Heart right ventricle (tissue), 16 donors: ENCODE measurements around the gene DHX8. TPM values are rescaled to one million over a fixed set of nuclear protein-coding genes. Genes with fewer than 3 reads are reported as not detected.

ENCODE experiments used
- ATAC-seq, 8 donors: fragments of 200-7000 bp; cut with Tn5 transposase; one replicate each; pipeline ENCODE4 v1.9.1; 2020; ENCODE audit warnings: mild to moderate bottlenecking in 8 of 8, moderate library complexity in 8 of 8, moderate number of reproducible peaks in 1 of 8
- DNase-seq, 2 donors: peaks; one replicate each; pipeline ENCODE4 v3.0.0-alpha.2; 2020
- H3K27ac ChIP-seq, 10 donors: fragments of 200-600 bp; sonication (generic) in 2 of 10; one replicate each; pipeline versions ENCODE4 v1.5.0 to v1.8.0; 2020 to 2022; ENCODE audit warnings: mild to moderate bottlenecking in 3 of 10
- H3K27me3 ChIP-seq, 7 donors: fragments of 200-600 bp; one replicate each; pipeline ENCODE4 v1.8.0; 2021 to 2022; ENCODE audit warnings: mild to moderate bottlenecking in 2 of 7
- H3K36me3 ChIP-seq, 9 donors: fragments of 200-600 bp; sonication (generic) in 1 of 9; one replicate each; pipeline versions ENCODE4 v1.5.0 to v1.8.0; 2020 to 2022; ENCODE audit warnings: mild to moderate bottlenecking in 2 of 9
- H3K4me1 ChIP-seq, 9 donors: fragments of 200-600 bp; sonication (generic) in 1 of 9; one replicate each; pipeline versions ENCODE4 v1.5.0 to v1.8.0; 2020 to 2022; ENCODE audit warnings: mild to moderate bottlenecking in 4 of 9
- H3K4me3 ChIP-seq, 10 donors: fragments of 200-600 bp; sonication (generic) in 2 of 10; one replicate each; pipeline versions ENCODE4 v1.5.0 to v1.8.0; 2020 to 2022; ENCODE audit warnings: mild to moderate bottlenecking in 7 of 10, moderate library complexity in 2 of 10
- H3K9me3 ChIP-seq, 11 donors: fragments of 200-600 bp in 10 of 11; sonication (generic) in 2 of 11; one replicate each; pipeline versions ENCODE4 v1.5.0 to v1.8.0; 2013 to 2022; ENCODE audit warnings: mild to moderate bottlenecking in 2 of 11, control low read depth in 1 of 11, moderate library complexity in 1 of 11
- CTCF ChIP-seq, 9 donors: fragments of 200-600 bp; sonication (generic) in 2 of 9; IDR thresholded peaks; one replicate each; pipeline versions ENCODE4 v1.5.0 to v1.8.0; 2021 to 2022; ENCODE audit warnings: antibody characterized with exemption in 9 of 9, mild to moderate bottlenecking in 5 of 9, moderate library complexity in 1 of 9
- WGBS, 2 donors: extraction: QIAGEN DNeasy Blood & Tissue Kit; methylation state at CpG; one replicate each; pipeline ENCODE4 v1.1.7; 2013; ENCODE audit warnings: inconsistent platforms in 1 of 2; 5-methylcytosine and 5-hydroxymethylcytosine counted together
- intact Hi-C, 10 donors: fragments of 100-400 bp; cut with DNase I; formaldehyde crosslinking; loops; one replicate each; pipeline versions ENCODE4 v1.11.1 to v1.14.2; 2022
- polyA plus RNA-seq, 2 donors: library from polyadenylated mRNA; stranded (reverse); fragments of 200-250 nt; gene quantifications; one replicate each; pipeline ENCODE4 v1.2.3, GENCODE V29; 2013
- total RNA-seq, 10 donors: library from RNA; stranded (reverse); fragmentation: NEBNext Ultra II Directional in 3 of 10; extraction: Animal tissue kit (Norgen Biotek cat#: 25700) in 3 of 10; gene quantifications; one replicate each; pipeline versions ENCODE4 v1.2.1 to v1.2.4, GENCODE V29; 2021 to 2023
- donor health status: Arrhythmogenic right ventricular cardiomyopathy.
- donor health status: ischemic (EF 13 %, LVEDD 7.1; RV severe dilation, severe dysfunction).
- donor health status: healthy with polysubstance abuse.
- donor health status: DM: no; HTN: yes; CAD: no.
- donor health status: DM: no; HTN: no; CAD: no.
- donor health status: ischemic (EF 25% LVEDD 6.9; RV normal size, moderate dysfunction).
- donor health status: ischemic (EF 25% LVEDD 5.7; RV mildly dilated, moderate dysfunction).
- donor health status: healthy.
- donor health status: DM: yes; HTN: yes; CAD: no.
- donor health status: Ischemic cardiomyopathy.
- donor health status: ischemic (EF 35%, LVEDD 5.7; RV mildly dilated, moderate dysfunction).
- donor health status: nonischemic (EF 11% LVEDD 7.7; RV severe dilation, severe dysfunction).
- donor health status: DM: yes; HTN: yes; CAD: no.
- donor health status: PGD.
- donor health status: ischemic (EF 29% LVEDD 5.4; RV normal size, mild dysfunction).
- donor health status: nonischemic (EF 23%, LVEDD 6.1; RV moderate dilation, normal function).

DHX8 gene
- total and polyA plus RNA-seq, 12 donors = 19.2 to 42.0 (median 28.4) TPM

- intact Hi-C loops = loop anchor here in 4 of 10 donors (10.0 kb wide), 2 partner anchors 184 to 194 kb away; partner anchors contain the start of gene SOST (in 1 of the 4)
- 88 to 95% methylated on average over 3 of the region's 3 CpGs for WGBS, 2 donors
- TF ChIP-seq CTCF (IDR thresholded peaks at IDR 0.05) = no peak
Observed at GRCh38 chr17:43570518-43570928, 86.7 kb downstream of the DHX8 start.

GRCh38 chr17:43572368-43572980 lies 88.7 kb downstream of the DHX8 start:
- no peak overlapping the region for H3K27ac ChIP-seq
- intact Hi-C loops = loop anchor here in 4 of 10 donors (10.0 kb wide), 2 partner anchors 182 to 192 kb away; partner anchors contain the start of gene SOST (in 1 of the 4)
- no peak overlapping the region for H3K4me3 ChIP-seq
- no peak for ATAC-seq
- no peaks in the 10 kb centered on the region for H3K27me3 ChIP-seq
- no peak for DNase-seq
- no peak for TF ChIP-seq CTCF (IDR thresholded peaks at IDR 0.05)
- no peaks in the 10 kb centered on the region for H3K36me3 ChIP-seq
- peaks cover 0 to 13% (median 3%) of the 10 kb centered on the region in 9 donors for H3K4me1 ChIP-seq
- no peaks in the 10 kb centered on the region for H3K9me3 ChIP-seq
- 89 to 95% methylated on average over 5 of the region's 5 CpGs for WGBS, 2 donors

More at GRCh38 chr17:43570518-43570928, 86.7 kb downstream of the DHX8 start:
- Histone ChIP-seq H3K27me3 (no peaks in the 10 kb centered on the region), H3K4me3 (no peak overlapping the region), H3K9me3 (no peaks in the 10 kb centered on the region), H3K4me1 (no peaks in the 10 kb centered on the region), H3K27ac (no peak overlapping the region), H3K36me3 (no peaks in the 10 kb centered on the region)
- no peak for ATAC-seq
- DNase-seq = no peak

GRCh38 chr17:43573579-43574321 lies 90.0 kb downstream of the DHX8 start:
- Histone ChIP-seq H3K27ac (no peak overlapping the region), H3K4me3 (no peak overlapping the region), H3K27me3 (no peaks in the 10 kb centered on the region), H3K36me3 (no peaks in the 10 kb centered on the region), H3K9me3 (no peaks in the 10 kb centered on the region), H3K4me1 (peaks cover 8 to 26% (median 13%) of the 10 kb centered on the region in 9 donors)
- DNase-seq = no peak
- intact Hi-C loops = loop anchor here in 4 of 10 donors (10.0 kb wide), 2 partner anchors 181 to 191 kb away; partner anchors contain the start of gene SOST (in 1 of the 4)
- 40 to 45% methylated on average over 7 of the region's 7 CpGs for WGBS, 2 donors
- ATAC-seq = no peak
- no peak for TF ChIP-seq CTCF (IDR thresholded peaks at IDR 0.05)

- ATAC-seq (peak in 1 of 8 donors; percentile 14), DNase-seq (no peak)
- TF ChIP-seq CTCF (IDR thresholded peaks at IDR 0.05) = no peak
- Histone ChIP-seq H3K4me3 (no peak overlapping the region), H3K9me3 (no peaks in the 10 kb centered on the region), H3K36me3 (no peaks in the 10 kb centered on the region), H3K4me1 (peaks cover 14 to 32% (median 18%) of the 10 kb centered on the region in 9 donors), H3K27me3 (no peaks in the 10 kb centered on the region), H3K27ac (no peak overlapping the region)
- intact Hi-C loops = loop anchor here in 4 of 10 donors (10.0 kb wide), 2 partner anchors 180 to 190 kb away; partner anchors contain the start of gene SOST (in 1 of the 4)
- 73 to 75% methylated on average over 13 of the region's 13 CpGs for WGBS, 2 donors
Observed at GRCh38 chr17:43574348-43574747, 90.6 kb downstream of the DHX8 start.
